ENCODE measurements around the gene RARRES1.

RARRES1 gene

DNA sequence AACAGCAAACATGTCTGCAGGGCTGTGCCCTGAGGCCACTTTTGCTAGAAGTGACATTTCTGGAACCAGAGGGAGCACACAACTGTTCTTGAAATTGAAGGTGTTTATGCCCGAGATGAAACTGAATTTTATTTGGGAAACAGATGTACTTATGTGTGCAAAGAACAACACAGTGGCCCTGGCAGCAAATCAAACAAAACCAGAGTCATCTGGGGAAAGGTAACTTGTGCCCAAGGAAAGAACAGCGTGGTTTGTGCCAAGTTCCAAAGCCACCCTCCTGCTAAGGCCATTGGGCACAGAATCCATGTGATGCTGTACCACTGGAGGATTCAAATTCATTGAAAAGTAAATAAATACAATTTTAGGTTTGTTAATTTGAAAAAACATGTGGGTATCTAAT is 31.2 kb upstream of the RARRES1 start:
- no peak for DNase-seq

- no peak for DNase-seq
Observed at GRCh38 chr3:158762701-158763100, 30.4 kb upstream of the RARRES1 start.

DNA sequence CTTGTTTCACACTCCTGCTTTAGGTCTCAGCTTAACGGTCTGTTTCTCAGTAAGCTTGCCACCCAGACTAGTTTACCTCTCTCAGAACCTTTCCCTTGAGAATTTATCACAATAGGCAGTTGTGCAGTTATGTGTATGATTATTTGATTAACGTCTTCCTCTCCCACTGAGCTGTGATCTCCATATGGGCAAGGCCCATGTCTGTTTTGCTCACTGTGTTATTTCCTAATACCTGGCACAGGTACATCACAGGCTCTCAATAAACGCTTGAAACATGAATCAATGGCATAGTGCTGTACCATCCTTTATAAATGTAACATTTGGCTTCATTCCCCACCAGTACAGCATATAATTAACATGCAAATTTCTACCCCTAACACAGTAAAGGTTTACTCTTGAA is 29.1 kb upstream of the RARRES1 start:
- no peak for DNase-seq

DNA sequence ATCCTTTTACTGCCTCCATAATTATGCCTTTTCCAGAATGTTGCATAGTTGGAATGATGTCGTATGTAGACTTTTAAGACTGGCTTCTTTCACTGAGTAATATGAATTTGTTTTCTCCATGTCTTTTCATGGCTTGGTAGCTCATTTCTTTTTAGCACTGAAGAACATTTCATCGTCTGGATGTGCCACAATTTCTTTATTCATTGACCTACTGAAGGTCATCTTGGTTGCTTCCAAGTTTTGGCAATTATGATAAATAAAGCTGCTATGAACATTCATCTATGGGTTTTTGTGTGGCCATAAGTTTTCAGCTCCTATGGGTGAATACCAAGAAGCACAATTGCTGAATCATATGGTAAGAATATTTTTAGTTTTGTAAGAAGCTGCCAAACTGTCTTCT is 23.2 kb upstream of the RARRES1 start:
- no peak for DNase-seq

- no peak for DNase-seq
Observed at GRCh38 chr3:158753854-158754253, 21.6 kb upstream of the RARRES1 start.

DNA sequence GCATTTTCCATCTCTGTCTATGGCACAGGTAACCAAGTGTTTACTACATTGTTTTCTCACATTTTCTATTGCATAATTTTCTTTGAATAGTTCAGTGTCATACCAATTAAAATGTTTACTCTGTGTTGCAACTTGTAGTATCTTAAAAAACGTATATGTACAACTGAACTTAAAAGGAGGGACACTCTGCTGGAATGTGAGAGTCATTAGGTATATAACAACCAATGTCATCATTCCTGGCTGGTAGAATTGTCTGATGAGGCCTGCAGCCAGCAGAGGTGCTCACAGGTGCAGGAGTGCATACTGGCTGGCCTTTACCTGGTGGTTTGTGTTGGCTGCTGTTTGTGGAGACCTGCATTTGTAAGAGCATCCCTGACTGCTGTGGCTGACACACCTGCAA is 19.1 kb upstream of the RARRES1 start:
- DNase-seq: no peak

GRCh38 chr3:158750016-158750415 is 17.8 kb upstream of the RARRES1 start:
- DNase-seq: no peak

DNA sequence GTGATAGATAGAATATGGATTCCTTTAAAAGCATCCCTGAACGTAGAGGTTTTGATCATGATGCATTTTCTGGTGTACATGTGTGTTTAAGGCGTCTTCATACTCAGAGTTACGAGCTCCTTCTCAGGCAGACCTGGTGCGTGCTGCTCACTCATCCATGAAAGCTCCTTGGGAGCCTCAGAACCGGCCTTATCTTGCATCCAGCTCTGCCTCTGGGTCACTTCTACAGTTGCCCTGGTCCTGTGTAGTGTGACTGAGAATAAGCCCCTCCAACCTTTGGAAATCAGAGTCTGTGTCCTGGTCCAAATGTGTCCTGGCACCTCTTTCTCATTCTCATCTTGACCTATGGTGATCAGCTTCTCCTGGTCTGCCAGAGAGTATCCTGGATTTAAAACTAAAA is 17.3 kb upstream of the RARRES1 start:
- DNase-seq: no peak

- no peak for DNase-seq
Observed at GRCh38 chr3:158748237-158748828, 16.1 kb upstream of the RARRES1 start.

GRCh38 chr3:158747417-158747816 is 15.2 kb upstream of the RARRES1 start:
- DNase-seq: no peak

DNA sequence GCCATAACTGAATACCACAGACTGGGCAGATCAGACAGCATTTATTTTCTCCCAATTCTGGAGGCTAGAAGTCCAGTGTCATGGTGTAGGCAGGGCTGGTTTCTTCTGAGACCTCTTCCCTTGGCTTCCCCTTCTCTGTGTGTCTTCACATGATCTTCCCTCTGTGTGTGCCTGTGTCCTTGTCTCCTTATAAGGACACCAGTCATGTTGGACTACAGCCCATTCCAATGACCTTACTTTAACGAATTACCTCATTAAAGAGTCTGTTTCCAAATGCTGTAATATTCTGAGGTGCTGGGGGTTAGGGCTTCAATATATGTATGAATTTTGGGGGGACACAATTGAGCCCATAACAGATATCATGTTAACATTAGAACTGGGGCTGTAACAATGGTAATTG is 13.3 kb upstream of the RARRES1 start:
- DNase-seq: no peak

GRCh38 chr3:158744567-158745288 is 12.5 kb upstream of the RARRES1 start:
- DNase-seq: no peak

GRCh38 chr3:158743664-158744566 is 11.7 kb upstream of the RARRES1 start:
- no peak for DNase-seq

GRCh38 chr3:158742871-158743663 is 10.8 kb upstream of the RARRES1 start:
- DNase-seq: no peak

DNA sequence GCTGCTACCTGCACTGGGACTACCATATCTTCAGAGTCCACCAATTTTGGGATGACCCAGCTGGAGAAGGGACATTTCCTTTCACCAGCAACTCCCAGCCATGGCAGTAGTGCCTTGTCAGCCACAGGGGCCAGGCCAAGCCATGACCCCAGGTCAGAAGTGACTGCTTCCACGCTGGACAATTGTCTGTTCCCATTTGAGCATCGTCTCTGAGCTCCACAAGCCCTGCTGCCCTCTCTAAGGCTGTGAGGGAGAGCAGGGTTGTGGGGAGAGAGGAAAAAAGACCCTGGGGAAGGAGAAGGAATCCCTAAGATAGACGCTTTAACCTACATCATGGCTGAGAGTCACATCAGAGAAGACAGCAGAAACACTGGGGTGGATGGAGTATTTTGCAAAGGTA is 7.4 kb upstream of the RARRES1 start:
- DNase-seq: no peak

- no peak for DNase-seq
Observed at GRCh38 chr3:158739078-158739477, 6.8 kb upstream of the RARRES1 start.

DNA sequence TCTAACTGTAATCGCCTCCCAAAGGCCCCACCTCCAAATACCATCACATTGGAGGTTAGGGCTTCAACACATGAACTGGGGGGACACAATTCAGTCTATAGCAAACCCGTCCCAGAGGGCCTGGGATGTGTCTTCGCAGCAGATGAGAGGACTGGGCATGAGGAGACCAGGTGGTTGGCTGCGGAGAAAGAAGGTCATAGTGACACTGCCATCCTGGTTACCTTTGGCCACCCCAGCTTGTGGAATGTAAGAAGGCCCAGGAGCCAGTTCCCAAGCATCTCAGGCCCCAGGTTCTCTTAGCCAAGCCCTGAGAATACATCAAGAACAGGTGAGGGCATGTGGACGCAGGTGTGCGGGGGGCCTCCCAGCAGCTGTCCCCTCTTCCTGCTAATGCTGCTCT is 6.4 kb upstream of the RARRES1 start:
- DNase-seq: no peak

GRCh38 chr3:158737976-158738615 is 5.8 kb upstream of the RARRES1 start:
- no peak for DNase-seq

- DNase-seq: no peak
Observed at GRCh38 chr3:158737410-158737809, 5.2 kb upstream of the RARRES1 start.

DNA sequence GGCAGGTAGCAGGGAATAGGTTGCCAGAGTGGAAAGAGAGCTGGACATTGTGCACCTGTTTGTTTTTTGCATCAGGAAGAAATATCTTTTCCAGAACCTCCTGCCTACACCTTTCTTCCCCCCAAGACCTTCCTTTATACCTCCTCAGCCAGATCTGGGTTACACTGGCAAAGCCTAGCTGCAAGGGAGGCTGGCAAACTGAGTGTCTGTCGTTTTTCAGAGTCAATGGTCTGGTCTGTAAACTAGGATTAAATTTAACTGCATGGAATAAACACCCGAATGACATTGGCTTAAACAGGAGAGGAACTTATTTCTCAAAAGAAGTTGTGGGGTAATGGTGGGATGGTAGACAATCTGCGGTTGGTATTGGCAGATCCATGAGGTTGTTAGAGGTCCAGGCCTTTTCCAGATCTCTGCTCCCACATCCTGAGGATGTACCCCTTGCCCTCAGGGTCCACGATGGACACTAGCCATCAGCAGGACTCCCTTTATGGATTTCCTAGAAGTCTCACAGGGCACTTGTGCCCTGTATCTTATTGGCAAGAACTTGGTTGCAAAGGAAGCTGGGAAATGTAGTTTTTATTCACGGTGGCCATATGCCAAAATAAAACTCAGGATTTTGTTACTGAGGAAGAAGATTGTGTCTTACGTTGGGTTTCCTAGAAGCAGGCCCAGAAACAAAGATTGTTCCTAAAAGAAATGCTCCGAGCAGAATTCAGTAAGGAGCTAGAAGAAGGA is 3.2 kb upstream of the RARRES1 start:
- DNase-seq: no peak

DNA sequence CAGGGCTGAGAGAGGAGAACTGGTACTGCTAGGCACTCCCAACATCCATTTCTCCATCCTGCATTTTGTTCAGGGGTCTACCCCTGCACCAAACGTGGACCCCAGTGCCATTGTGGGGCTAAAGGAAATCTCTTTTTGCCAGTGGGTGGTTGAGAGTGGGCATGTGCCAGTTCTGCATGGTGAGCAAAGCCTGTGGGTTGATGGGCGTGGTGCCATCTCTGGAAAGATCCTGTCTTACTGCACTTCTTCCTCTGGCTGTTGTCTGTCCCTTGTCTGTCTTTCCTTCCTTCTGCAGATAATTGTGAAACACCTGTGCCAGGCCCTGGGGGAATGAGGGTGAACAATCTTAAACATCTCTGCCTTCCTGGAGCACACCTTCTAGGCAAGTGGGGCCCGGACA is 1.4 kb upstream of the RARRES1 start:
- no peak for DNase-seq

GRCh38 chr3:158732856-158733200 is 571 bp upstream of the RARRES1 start:
- DNase-seq: no peak
